HL-60 (cell line): Measurements from ENCODE around the gene TALDO1.

Experiments used
- DNase-seq, 2 experiments: peaks; one replicate each; pipeline ENCODE4 v3.0.0-alpha.2; 2010 to 2020; ENCODE audit warnings: low read depth in 1 of 2, low spot score in 1 of 2
- H3K27ac ChIP-seq: fragments of 250-450 bp; sonication (Bioruptor Pico); replicated peaks from 2 replicates; pipeline ENCODE4 v1.5.1; 2020; ENCODE audit warnings: mild to moderate bottlenecking, moderate library complexity
- H3K27me3 ChIP-seq: fragments of 250-450 bp; sonication (Bioruptor Pico); 2 replicates; pipeline ENCODE4 v1.5.1; 2021; ENCODE audit warnings: mild to moderate bottlenecking, moderate library complexity; ENCODE audit not compliant: insufficient read depth, poor library complexity, severe bottlenecking
- H3K4me3 ChIP-seq: replicated peaks from 2 replicates; pipeline ENCODE4 v1.5.1; 2011; ENCODE audit warnings: mild to moderate bottlenecking, control low read depth, low read length; ENCODE audit not compliant: insufficient read depth
- GABPA ChIP-seq: IDR thresholded peaks from 2 replicates; pipeline ENCODE4 v1.6.1; 2012; ENCODE audit warnings: low read depth
- POLR2AphosphoS5 ChIP-seq: IDR thresholded peaks from 2 replicates; pipeline ENCODE4 v1.6.1; 2012; ENCODE audit warnings: low read depth
- SPI1 ChIP-seq: IDR thresholded peaks from 2 replicates; pipeline ENCODE4 v1.6.1; 2012; ENCODE audit warnings: low read depth, mild to moderate bottlenecking, borderline replicate concordance
- TF ChIP-seq, protein P1 (sequence below): IDR thresholded peaks from one replicate; pipeline ENCODE4 v1.5.1; 2011; ENCODE audit warnings: low read length, control low read depth, inconsistent platforms; ENCODE audit not compliant: insufficient read depth
- TF ChIP-seq, protein P2 (sequence below): IDR thresholded peaks from 2 replicates; pipeline ENCODE4 v1.6.1; 2012; ENCODE audit warnings: low read depth; ENCODE audit not compliant: insufficient replicate concordance

TALDO1 gene

DNA sequence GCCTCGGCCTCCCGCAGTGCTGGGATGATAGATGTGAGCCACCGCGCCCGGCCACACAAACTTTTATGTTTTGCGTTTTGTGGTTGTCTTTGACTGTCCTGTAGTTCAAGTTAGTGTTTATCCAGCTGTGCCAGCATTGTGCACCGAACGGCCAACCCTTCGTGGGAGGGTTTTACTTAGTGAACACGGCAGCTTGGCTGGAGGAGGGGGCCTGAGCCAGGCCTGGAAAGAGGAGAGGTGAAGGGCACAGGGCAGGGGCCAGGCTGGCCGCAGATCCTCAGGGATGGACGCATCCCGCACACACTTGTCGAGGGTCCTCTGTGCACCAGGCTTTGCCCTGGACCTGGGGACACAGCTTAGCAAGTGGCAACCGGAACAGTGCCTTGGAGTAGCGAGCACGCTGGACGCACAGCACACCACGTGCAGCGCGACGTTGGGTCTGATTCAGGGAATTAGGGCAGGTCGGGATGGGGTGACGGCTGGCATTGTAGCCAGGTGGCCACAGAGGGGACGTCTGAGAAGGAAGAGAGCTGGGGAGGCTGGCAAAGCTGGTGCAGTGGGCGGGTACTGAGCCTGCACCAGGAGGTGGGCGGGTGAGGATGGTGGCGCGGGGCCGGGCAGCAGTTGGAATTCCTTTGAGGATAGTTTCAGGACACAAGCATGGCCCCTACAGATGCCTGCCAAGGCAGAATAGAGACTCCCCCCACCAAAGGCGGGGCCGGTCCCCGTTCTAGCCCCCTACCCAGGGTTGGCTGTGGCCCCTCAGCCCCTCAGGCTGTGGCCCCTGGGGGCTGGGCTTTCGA is 27.8 kb upstream of the TALDO1 start:
- H3K27me3 ChIP-seq = peaks cover 11% of the 10 kb centered on the region
- no peak for TF ChIP-seq GABPA
- TF ChIP-seq SPI1 = no peak
- no peak for TF ChIP-seq POLR2AphosphoS5
- TF ChIP-seq, protein P1, sequence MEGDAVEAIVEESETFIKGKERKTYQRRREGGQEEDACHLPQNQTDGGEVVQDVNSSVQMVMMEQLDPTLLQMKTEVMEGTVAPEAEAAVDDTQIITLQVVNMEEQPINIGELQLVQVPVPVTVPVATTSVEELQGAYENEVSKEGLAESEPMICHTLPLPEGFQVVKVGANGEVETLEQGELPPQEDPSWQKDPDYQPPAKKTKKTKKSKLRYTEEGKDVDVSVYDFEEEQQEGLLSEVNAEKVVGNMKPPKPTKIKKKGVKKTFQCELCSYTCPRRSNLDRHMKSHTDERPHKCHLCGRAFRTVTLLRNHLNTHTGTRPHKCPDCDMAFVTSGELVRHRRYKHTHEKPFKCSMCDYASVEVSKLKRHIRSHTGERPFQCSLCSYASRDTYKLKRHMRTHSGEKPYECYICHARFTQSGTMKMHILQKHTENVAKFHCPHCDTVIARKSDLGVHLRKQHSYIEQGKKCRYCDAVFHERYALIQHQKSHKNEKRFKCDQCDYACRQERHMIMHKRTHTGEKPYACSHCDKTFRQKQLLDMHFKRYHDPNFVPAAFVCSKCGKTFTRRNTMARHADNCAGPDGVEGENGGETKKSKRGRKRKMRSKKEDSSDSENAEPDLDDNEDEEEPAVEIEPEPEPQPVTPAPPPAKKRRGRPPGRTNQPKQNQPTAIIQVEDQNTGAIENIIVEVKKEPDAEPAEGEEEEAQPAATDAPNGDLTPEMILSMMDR = no peak
- TF ChIP-seq, protein P2, sequence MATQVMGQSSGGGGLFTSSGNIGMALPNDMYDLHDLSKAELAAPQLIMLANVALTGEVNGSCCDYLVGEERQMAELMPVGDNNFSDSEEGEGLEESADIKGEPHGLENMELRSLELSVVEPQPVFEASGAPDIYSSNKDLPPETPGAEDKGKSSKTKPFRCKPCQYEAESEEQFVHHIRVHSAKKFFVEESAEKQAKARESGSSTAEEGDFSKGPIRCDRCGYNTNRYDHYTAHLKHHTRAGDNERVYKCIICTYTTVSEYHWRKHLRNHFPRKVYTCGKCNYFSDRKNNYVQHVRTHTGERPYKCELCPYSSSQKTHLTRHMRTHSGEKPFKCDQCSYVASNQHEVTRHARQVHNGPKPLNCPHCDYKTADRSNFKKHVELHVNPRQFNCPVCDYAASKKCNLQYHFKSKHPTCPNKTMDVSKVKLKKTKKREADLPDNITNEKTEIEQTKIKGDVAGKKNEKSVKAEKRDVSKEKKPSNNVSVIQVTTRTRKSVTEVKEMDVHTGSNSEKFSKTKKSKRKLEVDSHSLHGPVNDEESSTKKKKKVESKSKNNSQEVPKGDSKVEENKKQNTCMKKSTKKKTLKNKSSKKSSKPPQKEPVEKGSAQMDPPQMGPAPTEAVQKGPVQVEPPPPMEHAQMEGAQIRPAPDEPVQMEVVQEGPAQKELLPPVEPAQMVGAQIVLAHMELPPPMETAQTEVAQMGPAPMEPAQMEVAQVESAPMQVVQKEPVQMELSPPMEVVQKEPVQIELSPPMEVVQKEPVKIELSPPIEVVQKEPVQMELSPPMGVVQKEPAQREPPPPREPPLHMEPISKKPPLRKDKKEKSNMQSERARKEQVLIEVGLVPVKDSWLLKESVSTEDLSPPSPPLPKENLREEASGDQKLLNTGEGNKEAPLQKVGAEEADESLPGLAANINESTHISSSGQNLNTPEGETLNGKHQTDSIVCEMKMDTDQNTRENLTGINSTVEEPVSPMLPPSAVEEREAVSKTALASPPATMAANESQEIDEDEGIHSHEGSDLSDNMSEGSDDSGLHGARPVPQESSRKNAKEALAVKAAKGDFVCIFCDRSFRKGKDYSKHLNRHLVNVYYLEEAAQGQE = no peak
- H3K27ac ChIP-seq = no peak overlapping the region
- DNase-seq = no peak
- H3K4me3 ChIP-seq = no peak overlapping the region

DNA sequence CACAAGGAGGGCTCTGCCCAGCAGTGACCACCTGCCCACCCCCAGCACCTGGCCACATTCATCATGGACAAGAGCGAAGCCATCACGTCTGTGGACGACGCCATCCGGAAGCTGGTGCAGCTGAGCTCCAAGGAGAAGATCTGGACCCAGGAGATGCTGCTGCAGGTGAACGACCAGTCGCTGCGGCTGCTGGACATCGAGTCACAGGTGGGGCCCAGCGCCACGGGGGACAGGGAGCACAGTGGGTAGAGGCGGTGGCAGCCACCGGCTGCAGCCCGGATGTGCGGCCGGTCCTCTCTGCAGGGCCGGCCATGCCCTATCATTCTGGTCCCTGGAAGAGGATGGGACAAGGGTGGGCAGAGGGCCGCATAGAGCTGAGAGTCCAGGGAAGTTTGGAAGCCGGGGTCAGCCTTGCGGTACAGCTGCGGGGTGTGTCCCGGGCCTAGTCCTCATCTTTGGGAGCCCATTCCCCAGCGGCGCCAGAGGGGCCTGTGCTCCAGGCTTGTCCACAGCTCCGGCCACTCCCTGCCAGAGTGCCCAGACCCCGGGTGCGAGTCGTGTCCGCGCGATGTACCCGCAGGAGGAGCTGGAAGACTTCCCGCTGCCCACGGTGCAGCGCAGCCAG is 27.1 kb upstream of the TALDO1 start:
- Histone ChIP-seq H3K27me3 (peaks cover 11% of the 10 kb centered on the region), H3K27ac (no peak overlapping the region), H3K4me3 (peak overlapping the region; percentile 26)
- no peak for TF ChIP-seq SPI1
- TF ChIP-seq, protein P1 = no peak
- no peak for TF ChIP-seq GABPA
- TF ChIP-seq, protein P2 = no peak
- TF ChIP-seq POLR2AphosphoS5 = no peak
- no peak for DNase-seq

DNA sequence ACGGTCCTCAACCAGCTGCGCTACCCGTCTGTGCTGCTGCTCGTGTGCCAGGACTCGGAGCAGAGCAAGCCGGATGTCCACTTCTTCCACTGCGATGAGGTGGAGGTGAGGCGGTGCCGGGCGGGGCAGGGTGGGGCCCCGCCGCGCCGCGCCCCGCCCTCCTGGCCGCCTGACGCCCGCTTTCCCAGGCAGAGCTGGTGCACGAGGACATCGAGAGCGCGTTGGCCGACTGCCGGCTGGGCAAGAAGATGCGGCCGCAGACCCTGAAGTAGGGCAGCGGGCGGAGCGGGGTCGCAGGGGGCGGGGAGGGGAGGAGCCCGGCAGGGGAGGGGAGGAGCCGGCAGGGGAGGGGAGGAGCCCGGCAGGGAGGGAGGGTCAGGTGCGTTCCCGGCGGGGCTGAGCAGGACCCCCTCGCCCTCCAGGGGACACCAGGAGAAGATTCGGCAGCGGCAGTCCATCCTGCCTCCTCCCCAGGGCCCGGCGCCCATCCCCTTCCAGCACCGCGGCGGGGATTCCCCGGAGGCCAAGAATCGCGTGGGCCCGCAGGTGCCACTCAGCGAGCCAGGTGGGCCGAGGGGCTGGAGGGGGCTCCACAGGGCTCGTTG is 26.5 kb upstream of the TALDO1 start:
- no peak for DNase-seq
- peaks cover 11% of the 10 kb centered on the region for H3K27me3 ChIP-seq
- no peak overlapping the region for H3K27ac ChIP-seq
- TF ChIP-seq, protein P2 = no peak
- TF ChIP-seq, protein P1 = no peak
- TF ChIP-seq GABPA (no peak), SPI1 (no peak), POLR2AphosphoS5 (no peak)
- H3K4me3 ChIP-seq = peak overlapping the region; percentile 26
